Neural progenitor cell (in vitro differentiated cells): ENCODE measurements around the gene SPTLC3. TPM values are rescaled to one million over a fixed set of nuclear protein-coding genes. Genes with fewer than 3 reads are reported as not detected.

ENCODE experiments used
- DNase-seq: peaks from one replicate; pipeline ENCODE4 v3.0.0-alpha.2; 2016; ENCODE audit warnings: low spot score
- H2AFZ ChIP-seq: fragments of 200-600 bp; sonication (generic); replicated peaks from 2 replicates; pipeline ENCODE4 v1.6.1; 2016; ENCODE audit warnings: antibody characterized with exemption
- H3F3A ChIP-seq: fragments of 200-600 bp; sonication (generic); 2 replicates; pipeline ENCODE4 v1.6.1; 2016; ENCODE audit warnings: antibody characterized with exemption, low read depth
- H3K27ac ChIP-seq: fragments of 200-600 bp; sonication (generic); 2 replicates; pipeline ENCODE4 v1.5.1; 2016; ENCODE audit warnings: mild to moderate bottlenecking
- H3K27me3 ChIP-seq: fragments of 200-600 bp; sonication (generic); 2 replicates; pipeline ENCODE4 v1.6.1; 2016; ENCODE audit warnings: mild to moderate bottlenecking, moderate library complexity
- H3K36me3 ChIP-seq: fragments of 200-600 bp; sonication (generic); 2 replicates; pipeline ENCODE4 v1.5.1; 2016
- H3K4me1 ChIP-seq: fragments of 200-600 bp; sonication (generic); 2 replicates; pipeline ENCODE4 v1.6.1; 2016; ENCODE audit warnings: mixed run types
- H3K4me2 ChIP-seq: fragments of 200-600 bp; sonication (generic); 2 replicates; pipeline ENCODE4 v1.6.1; 2016
- H3K4me3 ChIP-seq: fragments of 200-600 bp; sonication (generic); 2 replicates; pipeline ENCODE4 v1.5.1; 2016
- H3K79me2 ChIP-seq: fragments of 200-600 bp; sonication (generic); 2 replicates; pipeline ENCODE4 v1.6.1; 2016; ENCODE audit warnings: low read depth
- H3K9ac ChIP-seq: fragments of 200-600 bp; sonication (generic); 2 replicates; pipeline ENCODE4 v1.6.1; 2016
- H3K9me3 ChIP-seq: fragments of 200-600 bp; sonication (generic); 2 replicates; pipeline ENCODE4 v1.5.1; 2016; ENCODE audit warnings: low read depth
- H4K20me1 ChIP-seq: fragments of 200-600 bp; sonication (generic); 2 replicates; pipeline ENCODE4 v1.6.1; 2016; ENCODE audit warnings: low read depth
- H3K27ac Mint-ChIP-seq: 3 replicates; pipeline ENCODE4 v1.8.0; 2021; ENCODE audit warnings: mixed read lengths
- H3K27me3 Mint-ChIP-seq: 2 replicates; pipeline ENCODE4 v1.8.0; 2022; ENCODE audit warnings: low read depth, mild to moderate bottlenecking, inconsistent platforms, moderate library complexity, mixed read lengths; ENCODE audit not compliant: insufficient read depth
- H3K36me3 Mint-ChIP-seq: 3 replicates; pipeline ENCODE4 v1.8.0; 2021; ENCODE audit warnings: mixed read lengths
- H3K4me1 Mint-ChIP-seq: 3 replicates; pipeline ENCODE4 v1.8.0; 2021; ENCODE audit warnings: mixed read lengths
- H3K4me3 Mint-ChIP-seq: 3 replicates; pipeline ENCODE4 v1.8.0; 2021; ENCODE audit warnings: mild to moderate bottlenecking, moderate library complexity, mixed read lengths
- H3K9me3 Mint-ChIP-seq: 3 replicates; pipeline ENCODE4 v1.8.0; 2020; ENCODE audit warnings: mixed read lengths
- EZH2 ChIP-seq: fragments of 200-600 bp; sonication (generic); IDR thresholded peaks from 2 replicates; pipeline ENCODE4 v1.6.1; 2017; ENCODE audit warnings: antibody characterized with exemption, mild to moderate bottlenecking, moderate library complexity
- EZH2phosphoT487 ChIP-seq: fragments of 200-600 bp; sonication (generic); IDR thresholded peaks from 2 replicates; pipeline ENCODE4 v1.6.1; 2017; ENCODE audit warnings: antibody characterized with exemption
- total RNA-seq: library from RNA; depleted of rRNA; stranded (reverse); fragments of >200 nt; gene quantifications from 2 replicates; pipeline ENCODE4 v1.2.3, GENCODE V29; 2015; ENCODE audit warnings: low replicate concordance
- TF ChIP-seq, protein P1 (sequence below): fragments of 200-600 bp; sonication (generic); IDR thresholded peaks from 2 replicates; pipeline ENCODE4 v1.5.1; 2017; ENCODE audit warnings: antibody characterized with exemption, mild to moderate bottlenecking

The SPTLC3 gene
- total RNA-seq, 1 donor from 2014 or later, result 4.2 TPM

- Mint-ChIP-seq H3K27me3 (peaks cover 3% of the 10 kb centered on the region), H3K27ac (no peak overlapping the region), H3K4me1 (peaks cover 60% of the 10 kb centered on the region), H3K36me3 (no peaks in the 10 kb centered on the region), H3K9me3 (no peaks in the 10 kb centered on the region), H3K4me3 (no peak overlapping the region)
- no peak for DNase-seq
- TF ChIP-seq, protein P1, sequence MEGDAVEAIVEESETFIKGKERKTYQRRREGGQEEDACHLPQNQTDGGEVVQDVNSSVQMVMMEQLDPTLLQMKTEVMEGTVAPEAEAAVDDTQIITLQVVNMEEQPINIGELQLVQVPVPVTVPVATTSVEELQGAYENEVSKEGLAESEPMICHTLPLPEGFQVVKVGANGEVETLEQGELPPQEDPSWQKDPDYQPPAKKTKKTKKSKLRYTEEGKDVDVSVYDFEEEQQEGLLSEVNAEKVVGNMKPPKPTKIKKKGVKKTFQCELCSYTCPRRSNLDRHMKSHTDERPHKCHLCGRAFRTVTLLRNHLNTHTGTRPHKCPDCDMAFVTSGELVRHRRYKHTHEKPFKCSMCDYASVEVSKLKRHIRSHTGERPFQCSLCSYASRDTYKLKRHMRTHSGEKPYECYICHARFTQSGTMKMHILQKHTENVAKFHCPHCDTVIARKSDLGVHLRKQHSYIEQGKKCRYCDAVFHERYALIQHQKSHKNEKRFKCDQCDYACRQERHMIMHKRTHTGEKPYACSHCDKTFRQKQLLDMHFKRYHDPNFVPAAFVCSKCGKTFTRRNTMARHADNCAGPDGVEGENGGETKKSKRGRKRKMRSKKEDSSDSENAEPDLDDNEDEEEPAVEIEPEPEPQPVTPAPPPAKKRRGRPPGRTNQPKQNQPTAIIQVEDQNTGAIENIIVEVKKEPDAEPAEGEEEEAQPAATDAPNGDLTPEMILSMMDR, result no peak
- TF ChIP-seq EZH2phosphoT487, result no peak
- no peak for TF ChIP-seq EZH2
- Histone ChIP-seq H3K79me2 (no peaks in the 10 kb centered on the region), H4K20me1 (no peaks in the 10 kb centered on the region), H2AFZ (no peak overlapping the region), H3K4me3 (no peak overlapping the region), H3K9me3 (no peaks in the 10 kb centered on the region), H3K27ac (no peak overlapping the region), H3K9ac (no peak overlapping the region), H3K27me3 (no peaks in the 10 kb centered on the region), H3K4me1 (peaks cover 21% of the 10 kb centered on the region), H3F3A (no peaks in the 10 kb centered on the region), H3K36me3 (no peaks in the 10 kb centered on the region), H3K4me2 (no peak overlapping the region)
Observed at GRCh38 chr20:13101276-13101675, 92.5 kb downstream of the SPTLC3 start.

DNA sequence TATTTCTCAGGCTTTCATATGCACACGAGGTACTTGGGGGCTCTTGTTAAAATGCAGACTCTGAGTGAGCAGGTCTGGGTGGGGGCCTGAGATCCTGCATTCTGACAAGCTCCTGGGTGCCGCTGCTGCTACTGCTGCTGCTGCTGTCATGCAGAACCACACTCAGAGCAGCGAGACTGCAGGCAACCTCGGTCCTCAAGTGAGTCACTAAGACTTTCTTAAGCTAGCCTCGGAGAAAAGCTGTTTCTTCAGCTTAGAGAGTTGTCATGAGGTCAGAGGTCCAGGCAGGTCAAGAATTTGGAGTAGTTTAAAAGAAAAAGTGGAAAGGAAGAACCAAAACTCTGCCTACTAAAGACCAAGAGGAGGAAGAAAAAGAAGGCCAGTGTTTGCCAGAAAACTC lies 92.9 kb downstream of the SPTLC3 start:
- peaks cover 57% of the 10 kb centered on the region for H3K4me1 Mint-ChIP-seq
- no peak overlapping the region for H3K4me2 ChIP-seq
- peak overlapping the region; percentile 64 for H3K27ac Mint-ChIP-seq
- no peaks in the 10 kb centered on the region for H3K36me3 ChIP-seq
- H3K9ac ChIP-seq, result no peak overlapping the region
- TF ChIP-seq EZH2 (no peak), EZH2phosphoT487 (no peak)
- TF ChIP-seq, protein P1, result no peak
- no peak overlapping the region for H3K4me3 ChIP-seq
- H3K79me2 ChIP-seq, result no peaks in the 10 kb centered on the region
- DNase-seq, result no peak
- H4K20me1 ChIP-seq, result no peaks in the 10 kb centered on the region
- H3K4me1 ChIP-seq, result peaks cover 21% of the 10 kb centered on the region
- H3K27ac ChIP-seq, result no peak overlapping the region
- H3K9me3 ChIP-seq, result no peaks in the 10 kb centered on the region
- H3K36me3 Mint-ChIP-seq, result no peaks in the 10 kb centered on the region
- H3K27me3 ChIP-seq, result no peaks in the 10 kb centered on the region
- no peak overlapping the region for H2AFZ ChIP-seq
- no peaks in the 10 kb centered on the region for H3F3A ChIP-seq
- peaks cover 3% of the 10 kb centered on the region for H3K27me3 Mint-ChIP-seq
- no peak overlapping the region for H3K4me3 Mint-ChIP-seq
- H3K9me3 Mint-ChIP-seq, result no peaks in the 10 kb centered on the region

- Histone ChIP-seq H3K4me3 (no peak overlapping the region), H3K36me3 (no peaks in the 10 kb centered on the region), H3K79me2 (no peaks in the 10 kb centered on the region), H2AFZ (no peak overlapping the region), H4K20me1 (no peaks in the 10 kb centered on the region), H3K27me3 (no peaks in the 10 kb centered on the region), H3K4me1 (peaks cover 15% of the 10 kb centered on the region), H3K4me2 (no peak overlapping the region), H3K9me3 (no peaks in the 10 kb centered on the region), H3F3A (no peaks in the 10 kb centered on the region), H3K27ac (no peak overlapping the region), H3K9ac (no peak overlapping the region)
- no peak for TF ChIP-seq EZH2
- TF ChIP-seq, protein P1, result no peak
- TF ChIP-seq EZH2phosphoT487, result no peak
- H3K4me1 Mint-ChIP-seq, result peaks cover 52% of the 10 kb centered on the region
- H3K27ac Mint-ChIP-seq, result no peak overlapping the region
- DNase-seq, result no peak
- H3K36me3 Mint-ChIP-seq, result no peaks in the 10 kb centered on the region
- no peak overlapping the region for H3K4me3 Mint-ChIP-seq
- H3K9me3 Mint-ChIP-seq, result no peaks in the 10 kb centered on the region
- peaks cover 3% of the 10 kb centered on the region for H3K27me3 Mint-ChIP-seq
Observed at GRCh38 chr20:13102237-13102636, 93.5 kb downstream of the SPTLC3 start.
